ENCODE data around the gene TPRG1L.

Gene TPRG1L

GRCh38 chr1:3607703-3608065 is 17.1 kb upstream of the TPRG1L start:
- H3K27me3 ChIP-seq (ENCODE audit: low read length): no peaks in the 10 kb centered on the region
- H3K9ac ChIP-seq (ENCODE audit: low read length): no peak overlapping the region
- H3K9me2 ChIP-seq (replicated peaks; ENCODE audit: insufficient read depth, low read length): no peaks in the 10 kb centered on the region
- no peaks in the 10 kb centered on the region for H3F3A ChIP-seq (ENCODE audit: insufficient read depth)
- H3K36me3 ChIP-seq (ENCODE audit: low read length): no peaks in the 10 kb centered on the region
- no peak overlapping the region for H2AFZ ChIP-seq (ENCODE audit: low read depth, low read length, severe bottlenecking)
- H3K9me3 ChIP-seq (ENCODE audit: insufficient read depth, low read length): no peaks in the 10 kb centered on the region
- no peaks in the 10 kb centered on the region for H4K20me1 ChIP-seq (ENCODE audit: low read depth, low read length)
- H3K4me2 ChIP-seq (ENCODE audit: low read depth, low read length, poor library complexity, severe bottlenecking): no peak overlapping the region
- TF ChIP-seq, protein P1, sequence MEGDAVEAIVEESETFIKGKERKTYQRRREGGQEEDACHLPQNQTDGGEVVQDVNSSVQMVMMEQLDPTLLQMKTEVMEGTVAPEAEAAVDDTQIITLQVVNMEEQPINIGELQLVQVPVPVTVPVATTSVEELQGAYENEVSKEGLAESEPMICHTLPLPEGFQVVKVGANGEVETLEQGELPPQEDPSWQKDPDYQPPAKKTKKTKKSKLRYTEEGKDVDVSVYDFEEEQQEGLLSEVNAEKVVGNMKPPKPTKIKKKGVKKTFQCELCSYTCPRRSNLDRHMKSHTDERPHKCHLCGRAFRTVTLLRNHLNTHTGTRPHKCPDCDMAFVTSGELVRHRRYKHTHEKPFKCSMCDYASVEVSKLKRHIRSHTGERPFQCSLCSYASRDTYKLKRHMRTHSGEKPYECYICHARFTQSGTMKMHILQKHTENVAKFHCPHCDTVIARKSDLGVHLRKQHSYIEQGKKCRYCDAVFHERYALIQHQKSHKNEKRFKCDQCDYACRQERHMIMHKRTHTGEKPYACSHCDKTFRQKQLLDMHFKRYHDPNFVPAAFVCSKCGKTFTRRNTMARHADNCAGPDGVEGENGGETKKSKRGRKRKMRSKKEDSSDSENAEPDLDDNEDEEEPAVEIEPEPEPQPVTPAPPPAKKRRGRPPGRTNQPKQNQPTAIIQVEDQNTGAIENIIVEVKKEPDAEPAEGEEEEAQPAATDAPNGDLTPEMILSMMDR (IDR thresholded peaks at IDR 0.05; ENCODE audit: insufficient read depth, low read length, poor library complexity, severe bottlenecking): no peak
- TF ChIP-seq EZH2phosphoT487 (conservative IDR thresholded peaks at IDR 0.05; ENCODE audit: low read length): no peak
- no peak overlapping the region for H3K27ac ChIP-seq (ENCODE audit: low read depth, low read length)
- H3K4me3 ChIP-seq (ENCODE audit: insufficient read depth, low read length, poor library complexity, severe bottlenecking): no peak overlapping the region
- H3K79me2 ChIP-seq (ENCODE audit: insufficient read depth, low read length): no peaks in the 10 kb centered on the region

GRCh38 chr1:3608154-3608553 is 16.7 kb upstream of the TPRG1L start:
- no peak overlapping the region for H3K4me3 ChIP-seq (ENCODE audit: insufficient read depth, low read length, poor library complexity, severe bottlenecking)
- H3K9me3 ChIP-seq (ENCODE audit: insufficient read depth, low read length): no peaks in the 10 kb centered on the region
- H2AFZ ChIP-seq (ENCODE audit: low read depth, low read length, severe bottlenecking): no peak overlapping the region
- H4K20me1 ChIP-seq (ENCODE audit: low read depth, low read length): no peaks in the 10 kb centered on the region
- H3K9ac ChIP-seq (ENCODE audit: low read length): no peak overlapping the region
- H3K79me2 ChIP-seq (ENCODE audit: insufficient read depth, low read length): no peaks in the 10 kb centered on the region
- no peak overlapping the region for H3K27ac ChIP-seq (ENCODE audit: low read depth, low read length)
- no peak overlapping the region for H3K4me2 ChIP-seq (ENCODE audit: low read depth, low read length, poor library complexity, severe bottlenecking)
- no peak for TF ChIP-seq EZH2phosphoT487 (conservative IDR thresholded peaks at IDR 0.05; ENCODE audit: low read length)
- TF ChIP-seq, protein P1 (IDR thresholded peaks at IDR 0.05; ENCODE audit: insufficient read depth, low read length, poor library complexity, severe bottlenecking): no peak
- H3K27me3 ChIP-seq (ENCODE audit: low read length): no peaks in the 10 kb centered on the region
- H3F3A ChIP-seq (ENCODE audit: insufficient read depth): no peaks in the 10 kb centered on the region
- H3K36me3 ChIP-seq (ENCODE audit: low read length): no peaks in the 10 kb centered on the region
- no peaks in the 10 kb centered on the region for H3K9me2 ChIP-seq (replicated peaks; ENCODE audit: insufficient read depth, low read length)

GRCh38 chr1:3609016-3609768 is 15.6 kb upstream of the TPRG1L start:
- Histone ChIP-seq H3K4me3 (ENCODE audit: insufficient read depth, low read length, poor library complexity, severe bottlenecking) (no peak overlapping the region), H3K27me3 (ENCODE audit: low read length) (no peaks in the 10 kb centered on the region), H3K9ac (ENCODE audit: low read length) (no peak overlapping the region), H4K20me1 (ENCODE audit: low read depth, low read length) (no peaks in the 10 kb centered on the region), H2AFZ (ENCODE audit: low read depth, low read length, severe bottlenecking) (no peak overlapping the region), H3K4me2 (ENCODE audit: low read depth, low read length, poor library complexity, severe bottlenecking) (no peak overlapping the region), H3K36me3 (ENCODE audit: low read length) (no peaks in the 10 kb centered on the region), H3F3A (ENCODE audit: insufficient read depth) (no peaks in the 10 kb centered on the region), H3K27ac (ENCODE audit: low read depth, low read length) (no peak overlapping the region), H3K9me2 (replicated peaks; ENCODE audit: insufficient read depth, low read length) (no peaks in the 10 kb centered on the region), H3K9me3 (ENCODE audit: insufficient read depth, low read length) (no peaks in the 10 kb centered on the region), H3K79me2 (ENCODE audit: insufficient read depth, low read length) (no peaks in the 10 kb centered on the region)
- TF ChIP-seq EZH2phosphoT487 (conservative IDR thresholded peaks at IDR 0.05; ENCODE audit: low read length): no peak
- TF ChIP-seq, protein P1 (IDR thresholded peaks at IDR 0.05; ENCODE audit: insufficient read depth, low read length, poor library complexity, severe bottlenecking): no peak

All from SU-DHL-6 (cell line).